ENCODE results near the gene AMPD1. TPM values are rescaled to one million over a fixed set of nuclear protein-coding genes. Genes with fewer than 3 reads are reported as not detected.

Gene AMPD1
- total and polyA plus RNA-seq, 2 donors (not counting 1 experiment from before 2014, with no cell fraction given), result 0.18 TPM; not detected in 1

DNA sequence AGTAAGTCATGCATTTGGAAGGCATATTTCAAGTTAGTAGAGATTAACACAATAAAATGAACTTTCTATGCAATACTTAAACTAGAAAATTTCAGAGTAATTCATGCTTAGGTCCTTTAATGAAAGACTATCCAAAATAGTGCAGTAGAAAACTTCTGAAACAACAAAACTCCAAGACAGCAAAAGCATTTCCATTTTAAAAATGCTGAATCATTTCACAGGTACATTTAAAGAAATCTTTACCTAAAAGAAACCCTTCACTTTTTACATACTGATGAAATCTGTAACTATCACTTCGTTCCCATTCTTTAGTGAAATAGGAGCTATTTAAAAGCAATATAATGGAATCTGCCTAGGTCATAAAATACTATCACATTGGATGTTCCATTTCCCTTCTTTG is 45.0 kb upstream of the AMPD1 start:
- peaks cover 89% of the 10 kb centered on the region for H3K79me2 ChIP-seq (ENCODE audit: control insufficient read depth, insufficient read depth, low read length)
- H3K4me2 ChIP-seq (replicated peaks; ENCODE audit: low read depth, low read length, poor library complexity, severe bottlenecking), result no peak overlapping the region
- CTCF ChIA-PET, result no interaction called here
- ATAC-seq (ENCODE audit: low read depth) (no peak), DNase-seq (no peak)
- intact Hi-C loops (cut with micrococcal nuclease), result no loop called here
- no peak overlapping the region for H3K4me3 ChIP-seq (ENCODE audit: control extremely low read depth in 1 of 5, extremely low read depth in 1 of 5, insufficient read depth in 1 of 5, low read depth in 2 of 5, low read length in 4 of 5)
- Mint-ChIP-seq H3K4me3 (no peak overlapping the region), H3K27me3 (no peaks in the 10 kb centered on the region), H3K4me1 (peaks cover 14% of the 10 kb centered on the region), H3K9me3 (ENCODE audit: insufficient read depth) (no peaks in the 10 kb centered on the region), H3K27ac (no peak overlapping the region)
- H2AFZ ChIP-seq (ENCODE audit: insufficient read depth, low read depth, low read length, poor library complexity, severe bottlenecking), result no peak overlapping the region
- POLR2A ChIA-PET, result no interaction called here
- peaks cover 84% of the 10 kb centered on the region for H4K20me1 ChIP-seq (ENCODE audit: control insufficient read depth, insufficient read depth, low read length, poor library complexity, severe bottlenecking)
- no peaks in the 10 kb centered on the region for H3K4me1 ChIP-seq (ENCODE audit: control insufficient read depth in 2 of 2, insufficient read depth in 2 of 2, low read length in 2 of 2)
- peaks cover 22 to 54% of the 10 kb centered on the region in 2 experiments for H3K36me3 ChIP-seq (replicated peaks in 1 of 2; ENCODE audit: control extremely low read depth in 1 of 2, control insufficient read depth in 1 of 2, extremely low read depth in 1 of 2, insufficient read depth in 2 of 2, low read length in 1 of 2)
- no peak overlapping the region for H3K27ac ChIP-seq (ENCODE audit: low read length in 2 of 2)
- WGBS (ENCODE audit: insufficient coverage), result no CpG with 5 or more reads among the region's 1 CpG
- H3K9ac ChIP-seq (ENCODE audit: low read length), result no peak overlapping the region
- H3K27me3 ChIP-seq (replicated peaks in 1 of 4; ENCODE audit: control extremely low read depth in 1 of 4, control insufficient read depth in 3 of 4, insufficient read depth in 4 of 4, low read length in 3 of 4), result no peaks in the 10 kb centered on the region
- TF ChIP-seq EZH2 (IDR thresholded peaks at IDR 0.05; ENCODE audit: borderline replicate concordance, insufficient read depth, low read depth, low read length, poor library complexity, severe bottlenecking), result no peak
- no peak for TF ChIP-seq CTCF (IDR thresholded peaks at IDR 0.05)
- H3K9me3 ChIP-seq (ENCODE audit: control extremely low read depth in 1 of 3, control insufficient read depth in 2 of 3, insufficient read depth in 1 of 3, low read length in 2 of 3), result no peaks in the 10 kb centered on the region

DNA sequence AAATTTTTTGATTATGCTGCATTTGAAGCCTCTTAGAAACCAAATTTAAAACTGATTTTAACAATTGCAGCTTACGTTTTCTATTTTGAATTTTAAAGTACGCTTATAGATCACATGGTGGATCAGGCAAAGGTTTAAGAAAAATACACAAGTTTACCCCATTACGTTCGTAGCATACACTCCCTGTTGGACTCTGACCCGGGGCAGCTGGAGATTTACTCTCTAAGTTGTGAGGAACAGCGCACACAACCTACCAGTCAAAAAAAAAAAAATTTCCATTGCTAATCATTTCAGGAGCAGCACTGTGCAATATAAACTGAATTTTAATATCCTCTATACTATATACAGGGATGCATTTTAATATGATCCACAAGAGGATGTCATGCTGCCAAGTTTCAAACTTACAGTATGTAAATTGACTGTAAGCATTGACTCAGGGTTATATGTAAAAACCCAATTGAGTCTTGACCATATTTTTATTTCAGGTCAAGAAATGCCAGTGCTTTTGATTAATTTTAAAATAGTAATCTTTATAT is 42.0 kb upstream of the AMPD1 start:
- POLR2A ChIA-PET, result no interaction called here
- H3K4me1 ChIP-seq (ENCODE audit: control insufficient read depth in 2 of 2, insufficient read depth in 2 of 2, low read length in 2 of 2), result no peaks in the 10 kb centered on the region
- TF ChIP-seq CTCF (IDR thresholded peaks at IDR 0.05), result no peak
- TF ChIP-seq EZH2 (IDR thresholded peaks at IDR 0.05; ENCODE audit: borderline replicate concordance, insufficient read depth, low read depth, low read length, poor library complexity, severe bottlenecking), result no peak
- H2AFZ ChIP-seq (ENCODE audit: insufficient read depth, low read depth, low read length, poor library complexity, severe bottlenecking), result no peak overlapping the region
- no peak for DNase-seq
- peaks cover 6% of the 10 kb centered on the region for H3K4me1 Mint-ChIP-seq
- H3K9ac ChIP-seq (ENCODE audit: low read length), result no peak overlapping the region
- CTCF ChIA-PET, result no interaction called here
- H3K9me3 ChIP-seq (ENCODE audit: control extremely low read depth in 1 of 3, control insufficient read depth in 2 of 3, insufficient read depth in 1 of 3, low read length in 2 of 3), result no peaks in the 10 kb centered on the region
- intact Hi-C loops (cut with micrococcal nuclease), result no loop called here
- H3K4me3 Mint-ChIP-seq, result no peak overlapping the region
- H3K27me3 ChIP-seq (replicated peaks in 1 of 4; ENCODE audit: control extremely low read depth in 1 of 4, control insufficient read depth in 3 of 4, insufficient read depth in 4 of 4, low read length in 3 of 4), result no peaks in the 10 kb centered on the region
- no peak overlapping the region for H3K4me2 ChIP-seq (replicated peaks; ENCODE audit: low read depth, low read length, poor library complexity, severe bottlenecking)
- H3K27me3 Mint-ChIP-seq, result no peaks in the 10 kb centered on the region
- peaks cover 66% of the 10 kb centered on the region for H4K20me1 ChIP-seq (ENCODE audit: control insufficient read depth, insufficient read depth, low read length, poor library complexity, severe bottlenecking)
- no peak overlapping the region for H3K27ac ChIP-seq (ENCODE audit: low read length in 2 of 2)
- peaks cover 31 to 74% of the 10 kb centered on the region in 2 experiments for H3K36me3 ChIP-seq (replicated peaks in 1 of 2; ENCODE audit: control extremely low read depth in 1 of 2, control insufficient read depth in 1 of 2, extremely low read depth in 1 of 2, insufficient read depth in 2 of 2, low read length in 1 of 2)
- no peak overlapping the region for H3K27ac Mint-ChIP-seq
- H3K4me3 ChIP-seq (ENCODE audit: control extremely low read depth in 1 of 5, extremely low read depth in 1 of 5, insufficient read depth in 1 of 5, low read depth in 2 of 5, low read length in 4 of 5), result no peak overlapping the region
- peaks cover 65% of the 10 kb centered on the region for H3K79me2 ChIP-seq (ENCODE audit: control insufficient read depth, insufficient read depth, low read length)
- ATAC-seq (ENCODE audit: low read depth), result no peak
- H3K9me3 Mint-ChIP-seq (ENCODE audit: insufficient read depth), result no peaks in the 10 kb centered on the region
- 100% methylated on average over 4 of the region's 6 CpGs for WGBS (ENCODE audit: insufficient coverage)

All from B cell (primary cell).